Neural crest cell (in vitro differentiated cells): ENCODE results near the gene DDX4. TPM values are rescaled to one million over a fixed set of nuclear protein-coding genes. Genes with fewer than 3 reads are reported as not detected.

Experiments used
- DNase-seq: peaks from one replicate; pipeline ENCODE4 v3.0.0; 2021; ENCODE audit warnings: low read depth, mixed read lengths, low spot score
- H3K27ac Mint-ChIP-seq: one replicate; pipeline ENCODE4 v1.8.0; 2021; ENCODE audit warnings: mild to moderate bottlenecking, mixed read lengths; ENCODE audit not compliant: unreplicated experiment
- H3K27me3 Mint-ChIP-seq: 2 replicates; pipeline ENCODE4 v1.8.0; 2021; ENCODE audit warnings: low read depth, mild to moderate bottlenecking, mixed read lengths
- H3K36me3 Mint-ChIP-seq: 2 replicates; pipeline ENCODE4 v1.8.0; 2021; ENCODE audit warnings: low read depth, mild to moderate bottlenecking, mixed read lengths
- H3K4me1 Mint-ChIP-seq: 2 replicates; pipeline ENCODE4 v1.8.0; 2021; ENCODE audit warnings: mixed read lengths
- H3K4me3 Mint-ChIP-seq: one replicate; pipeline ENCODE4 v1.8.0; 2021; ENCODE audit warnings: mild to moderate bottlenecking, mixed read lengths
- H3K9me3 Mint-ChIP-seq: 2 replicates; pipeline ENCODE4 v1.8.0; 2021; ENCODE audit warnings: mixed read lengths
- CTCF ChIP-seq: fragments of 200-600 bp; sonication (generic); conservative IDR thresholded peaks from 2 replicates; pipeline ENCODE4 v1.5.0; 2021; ENCODE audit warnings: antibody characterized with exemption, mild to moderate bottlenecking
- total RNA-seq: library from RNA; stranded (reverse); gene quantifications from 2 replicates; pipeline ENCODE4 v1.2.1, GENCODE V29; 2021

DDX4 gene
- total RNA-seq, 1 donor from 2014 or later, result not detected

GRCh38 chr5:55732585-55732984, 5.3 kb upstream of the DDX4 start:
- H3K9me3 Mint-ChIP-seq, result no peaks in the 10 kb centered on the region
- no peaks in the 10 kb centered on the region for H3K4me1 Mint-ChIP-seq
- H3K4me3 Mint-ChIP-seq, result no peak overlapping the region
- TF ChIP-seq CTCF, result no peak
- no peaks in the 10 kb centered on the region for H3K27me3 Mint-ChIP-seq
- no peak for DNase-seq
- H3K36me3 Mint-ChIP-seq, result no peaks in the 10 kb centered on the region
- H3K27ac Mint-ChIP-seq, result no peak overlapping the region

- DNase-seq, result no peak
- no peak for TF ChIP-seq CTCF
- no peaks in the 10 kb centered on the region for H3K9me3 Mint-ChIP-seq
These were observed 3.2 kb upstream of the DDX4 start for GRCh38 chr5:55734658-55735057.

GRCh38 chr5:55742778-55743177, 4.9 kb downstream of the DDX4 start:
- Mint-ChIP-seq H3K4me3 (no peak overlapping the region), H3K4me1 (no peaks in the 10 kb centered on the region), H3K9me3 (no peaks in the 10 kb centered on the region), H3K27ac (no peak overlapping the region), H3K27me3 (no peaks in the 10 kb centered on the region), H3K36me3 (no peaks in the 10 kb centered on the region)
- no peak for TF ChIP-seq CTCF
- DNase-seq, result no peak

More at GRCh38 chr5:55734658-55735057, 3.2 kb upstream of the DDX4 start:
- H3K4me3 Mint-ChIP-seq, result no peak overlapping the region
- H3K27ac Mint-ChIP-seq, result no peak overlapping the region
- H3K36me3 Mint-ChIP-seq, result no peaks in the 10 kb centered on the region
- H3K4me1 Mint-ChIP-seq, result no peaks in the 10 kb centered on the region
- no peaks in the 10 kb centered on the region for H3K27me3 Mint-ChIP-seq

- no peaks in the 10 kb centered on the region for H3K36me3 Mint-ChIP-seq
- TF ChIP-seq CTCF, result no peak
- H3K4me3 Mint-ChIP-seq, result no peak overlapping the region
- no peak for DNase-seq
- no peaks in the 10 kb centered on the region for H3K27me3 Mint-ChIP-seq
- H3K27ac Mint-ChIP-seq, result no peak overlapping the region
- no peaks in the 10 kb centered on the region for H3K9me3 Mint-ChIP-seq
- no peaks in the 10 kb centered on the region for H3K4me1 Mint-ChIP-seq
These were observed 10.0 kb downstream of the DDX4 start for GRCh38 chr5:55747778-55748318.

GRCh38 chr5:55749387-55749786, 11.5 kb downstream of the DDX4 start:
- H3K27me3 Mint-ChIP-seq, result no peaks in the 10 kb centered on the region
- H3K4me1 Mint-ChIP-seq, result no peaks in the 10 kb centered on the region
- no peak overlapping the region for H3K27ac Mint-ChIP-seq
- no peaks in the 10 kb centered on the region for H3K36me3 Mint-ChIP-seq
- no peak for DNase-seq
- no peak for TF ChIP-seq CTCF
- H3K4me3 Mint-ChIP-seq, result no peak overlapping the region
- H3K9me3 Mint-ChIP-seq, result no peaks in the 10 kb centered on the region
